GM21528 (cell line): ENCODE measurements around the gene DLGAP1.
"Not testable (repeated sequence)": the region's sequence is repeated elsewhere in the genome, so short reads cannot be mapped to it uniquely, and the experiment has no call there.

Experiments
- ATAC-seq: cut with Tn5 transposase; IDR thresholded peaks from one replicate; pipeline ENCODE4 v1.9.1; 2021; ENCODE audit warnings: mild to moderate bottlenecking, moderate library complexity; ENCODE audit not compliant: unreplicated experiment, low FRiP score

The DLGAP1 gene

DNA sequence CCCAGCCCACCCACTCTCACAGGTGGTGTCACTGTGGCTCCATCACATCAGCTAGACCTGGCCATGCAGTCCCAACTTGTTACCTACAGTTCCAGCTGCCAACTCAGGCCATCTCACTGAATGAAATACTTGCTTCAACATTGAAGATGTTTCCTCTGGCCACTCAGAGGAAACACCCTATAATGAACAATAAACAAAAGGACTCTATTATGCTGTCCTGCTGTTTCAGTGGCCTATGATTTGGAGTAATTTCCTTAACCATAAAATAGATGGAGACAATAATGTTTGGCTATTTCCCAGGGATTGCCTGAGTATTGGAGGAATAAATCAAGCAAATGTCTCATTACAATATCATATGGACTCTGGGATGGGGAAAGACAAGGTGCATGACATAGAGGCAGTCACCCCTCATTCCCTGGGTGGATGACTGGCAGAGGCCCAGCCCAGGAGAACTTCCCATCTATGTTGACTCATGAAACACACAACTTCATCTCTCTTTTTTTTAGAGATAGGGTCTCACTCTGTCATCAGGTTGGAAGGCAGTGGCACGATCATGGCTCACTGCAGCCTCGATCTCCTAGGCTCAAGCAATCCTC, 870.7 kb downstream of the DLGAP1 start:
- no peak for ATAC-seq

DNA sequence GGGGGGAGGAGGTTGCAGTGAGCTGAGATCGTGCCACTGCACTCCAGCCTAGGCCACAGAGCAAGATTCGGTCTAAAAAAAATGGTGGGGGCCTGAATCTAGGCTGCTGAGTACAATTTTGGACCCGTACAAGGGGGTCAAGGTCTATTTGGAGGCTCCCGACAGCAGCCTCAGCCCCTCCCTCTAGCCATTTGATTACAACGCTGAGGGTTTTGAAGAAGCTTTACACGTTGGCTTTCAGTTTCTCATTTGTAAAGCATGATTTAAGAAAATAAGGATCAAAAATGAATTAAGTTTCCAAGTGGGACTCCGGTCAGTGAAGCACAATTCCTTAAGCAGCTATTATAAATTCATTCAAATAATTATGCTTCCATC, 871.2 kb downstream of the DLGAP1 start:
- no peak for ATAC-seq

DNA sequence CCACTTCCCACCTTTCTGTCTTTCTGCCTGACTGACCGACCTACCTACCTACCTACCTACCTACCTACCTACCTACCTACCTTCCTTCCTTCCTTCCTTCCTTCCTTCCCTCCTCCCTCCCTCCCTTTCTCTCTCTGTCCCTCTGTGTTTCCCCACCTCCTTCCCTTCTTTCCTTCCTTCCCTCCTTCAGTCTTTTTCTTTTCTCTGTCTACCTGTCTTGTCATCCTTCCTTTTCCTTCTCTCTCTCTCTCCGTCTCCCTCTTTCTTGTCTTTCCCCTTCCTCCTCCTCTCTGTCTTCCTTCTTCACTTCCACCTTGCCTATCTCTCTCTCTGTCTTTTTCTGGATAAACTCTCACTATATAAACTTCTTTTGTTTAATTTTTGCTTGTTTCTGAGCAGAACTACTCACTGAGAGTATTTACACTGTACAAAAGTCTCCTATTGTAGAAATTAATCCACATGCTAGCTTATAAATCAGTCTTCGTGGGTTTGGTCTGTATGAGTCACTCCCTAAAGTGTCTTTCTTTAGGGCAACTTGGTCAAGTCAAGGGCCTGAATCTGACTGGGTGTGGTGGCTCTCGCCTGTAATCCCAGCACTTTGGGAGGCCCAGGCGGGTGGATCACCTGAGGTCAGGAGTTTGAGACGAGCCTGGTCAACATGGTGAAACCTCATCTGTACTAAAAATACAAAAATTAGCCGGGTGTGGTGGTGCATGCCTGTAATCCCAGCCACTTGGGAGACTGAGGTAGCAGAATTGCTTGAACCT, 871.8 kb downstream of the DLGAP1 start:
- ATAC-seq: not testable (repeated sequence)

DNA sequence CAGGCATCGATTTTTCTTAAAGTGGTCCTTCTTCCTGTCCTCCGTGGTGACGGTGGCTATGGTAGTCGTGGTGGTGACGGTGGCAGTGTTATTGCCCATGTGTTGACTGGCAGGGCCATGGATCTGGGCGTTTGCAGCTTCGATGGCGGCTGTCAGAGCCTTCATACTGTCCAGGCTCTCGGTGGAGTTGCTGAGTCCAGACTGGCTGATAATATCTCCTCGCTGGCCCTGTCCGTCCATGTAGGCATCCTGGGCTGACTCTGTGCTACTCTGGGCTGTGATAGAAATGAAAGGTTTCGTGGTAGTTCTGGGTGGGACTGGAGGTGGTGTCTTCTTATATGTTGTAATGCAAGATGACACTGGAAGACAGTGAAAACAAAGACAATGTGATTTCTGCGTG, 873.2 kb downstream of the DLGAP1 start:
- ATAC-seq: no peak

DNA sequence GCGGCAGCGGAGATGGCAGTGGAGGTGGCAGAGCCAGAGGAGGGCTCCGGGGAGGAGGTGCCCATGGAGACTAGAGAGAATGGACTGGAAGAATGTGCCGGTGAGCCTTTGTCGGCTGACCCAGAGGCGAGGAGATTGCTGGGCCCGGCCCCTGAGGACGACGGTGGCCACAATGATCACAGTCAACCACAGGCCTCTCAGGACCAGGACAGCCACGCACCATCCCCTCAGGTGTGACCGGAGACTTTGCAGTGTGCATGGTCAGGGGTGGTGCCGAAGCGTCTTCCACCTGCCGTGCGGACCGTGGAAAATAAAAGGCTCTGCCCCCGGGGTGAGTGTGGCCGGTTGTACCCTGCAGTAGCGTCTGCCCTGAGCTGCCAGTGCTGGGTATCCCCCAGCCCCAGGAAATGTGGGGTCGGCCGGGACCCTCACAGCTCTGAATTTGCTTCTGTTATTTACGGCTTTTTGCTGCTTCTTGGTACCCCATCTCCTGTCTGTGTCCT, 874.5 kb downstream of the DLGAP1 start:
- not testable (repeated sequence) for ATAC-seq

DNA sequence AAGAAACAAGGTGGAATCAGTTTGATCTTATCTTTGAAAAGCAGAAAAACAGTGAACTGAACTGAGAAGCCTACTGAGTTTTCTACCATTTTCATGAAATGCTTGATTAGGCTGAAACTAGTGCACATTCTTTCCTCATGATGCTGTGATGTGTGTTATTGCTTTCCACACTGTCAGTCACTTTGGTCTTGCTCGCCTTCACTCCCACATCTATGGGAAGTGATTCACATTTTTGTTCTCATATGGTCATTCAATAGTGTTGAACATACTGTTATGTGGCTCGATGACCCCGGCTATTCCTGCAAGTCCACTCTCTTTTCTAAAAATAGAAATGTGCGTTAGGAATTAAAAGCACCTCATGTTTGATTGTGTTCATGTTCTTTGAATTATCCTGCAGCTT, 875.4 kb downstream of the DLGAP1 start:
- no peak for ATAC-seq

DNA sequence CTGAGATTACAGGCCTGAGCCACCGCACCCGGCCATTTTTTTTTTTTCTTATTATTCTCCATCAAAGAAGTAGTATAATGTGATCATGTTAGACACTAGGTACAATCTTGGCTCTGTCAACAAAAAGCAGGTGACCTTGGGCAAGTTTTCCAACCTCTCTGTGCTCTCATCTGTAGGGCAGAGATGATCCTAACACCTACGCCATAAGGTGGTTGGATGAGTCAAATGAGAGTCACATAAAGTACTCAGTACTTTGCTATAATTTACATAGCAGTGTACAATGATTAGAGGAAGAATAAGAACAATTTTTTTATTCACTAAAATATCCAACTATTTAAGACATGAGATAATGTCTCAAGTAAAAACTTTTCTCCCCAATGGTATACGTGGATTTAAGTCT, 876.5 kb downstream of the DLGAP1 start:
- no peak for ATAC-seq

DNA sequence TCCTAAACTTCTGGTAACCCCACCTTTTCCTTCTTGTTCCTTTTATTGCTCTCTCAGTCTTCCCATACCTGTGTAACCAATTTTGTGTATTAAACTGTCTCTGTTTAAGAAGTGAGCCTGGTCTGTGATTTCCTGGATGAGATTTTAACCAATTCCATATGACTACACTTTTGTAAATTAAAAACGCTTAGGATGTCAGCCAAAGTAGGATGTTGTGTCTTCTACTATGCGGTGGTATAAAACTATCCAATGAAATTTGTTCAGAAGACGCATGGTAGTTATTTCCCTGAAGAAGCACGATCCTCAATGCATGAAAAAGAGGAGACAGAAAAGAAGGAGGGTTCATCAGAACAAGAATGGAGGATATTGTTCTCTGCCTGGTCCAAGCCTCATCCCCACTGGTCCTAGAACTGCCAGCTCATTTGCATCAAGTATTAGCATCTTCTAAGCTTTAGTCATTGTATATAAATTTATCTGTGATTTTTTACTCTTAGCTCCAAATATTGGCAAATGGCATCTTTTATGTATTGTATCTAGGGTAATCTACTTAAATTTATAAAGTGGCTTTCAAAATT, 877.7 kb downstream of the DLGAP1 start:
- ATAC-seq: no peak

DNA sequence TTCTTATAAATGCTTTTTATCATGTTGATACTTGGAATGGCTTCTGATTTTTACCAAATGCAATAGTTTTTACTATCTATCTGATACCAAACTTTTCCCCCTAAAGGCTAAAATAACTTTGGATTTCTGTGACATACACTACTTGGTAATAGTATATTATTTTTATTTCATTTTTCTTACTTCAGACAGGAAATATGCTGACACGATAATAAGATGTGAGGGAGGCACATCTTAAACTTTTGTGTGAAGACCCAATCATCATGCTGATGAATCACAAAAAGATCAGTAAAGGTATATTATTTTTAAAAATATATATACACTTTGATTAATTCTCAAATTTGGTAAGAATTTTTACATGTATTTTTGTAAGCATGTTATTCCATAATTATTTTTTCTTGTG, 882.3 kb downstream of the DLGAP1 start:
- no peak for ATAC-seq

DNA sequence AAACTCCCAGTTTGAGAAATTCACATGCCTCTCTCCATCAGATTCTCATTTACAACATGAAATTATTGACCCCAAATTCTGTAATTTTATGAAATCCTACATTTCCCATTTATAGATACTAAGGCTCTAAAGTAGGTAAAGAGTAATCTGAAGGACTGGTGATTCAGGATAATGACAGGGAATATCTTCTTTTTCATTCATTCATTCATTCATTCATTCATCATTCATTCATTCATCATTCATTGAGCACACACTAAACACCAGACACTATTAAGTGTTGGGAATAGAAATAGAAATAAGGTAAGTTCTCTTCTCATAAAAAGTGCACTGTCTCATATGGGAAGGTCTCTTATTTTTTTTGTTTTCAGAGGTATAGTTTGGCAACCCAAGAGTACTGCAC, 888.3 kb downstream of the DLGAP1 start:
- ATAC-seq: no peak

DNA sequence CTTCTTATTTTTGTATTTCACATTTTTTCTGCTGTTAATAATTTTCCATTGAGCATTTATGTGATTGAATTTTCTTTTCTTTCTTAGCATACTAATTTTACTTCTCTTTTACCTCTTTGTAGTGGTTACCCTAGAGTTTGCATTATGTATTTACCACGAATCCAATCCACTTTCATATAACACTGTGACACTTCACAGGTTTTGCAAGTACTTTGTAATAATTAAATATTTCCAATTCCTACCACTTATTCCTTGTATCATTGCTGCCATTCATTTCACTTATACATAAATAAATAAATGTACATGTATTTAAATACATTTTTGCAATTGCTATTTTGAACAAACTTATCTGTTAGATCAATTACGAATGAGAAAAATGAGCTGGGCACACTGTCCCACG, 894.4 kb downstream of the DLGAP1 start:
- no peak for ATAC-seq

DNA sequence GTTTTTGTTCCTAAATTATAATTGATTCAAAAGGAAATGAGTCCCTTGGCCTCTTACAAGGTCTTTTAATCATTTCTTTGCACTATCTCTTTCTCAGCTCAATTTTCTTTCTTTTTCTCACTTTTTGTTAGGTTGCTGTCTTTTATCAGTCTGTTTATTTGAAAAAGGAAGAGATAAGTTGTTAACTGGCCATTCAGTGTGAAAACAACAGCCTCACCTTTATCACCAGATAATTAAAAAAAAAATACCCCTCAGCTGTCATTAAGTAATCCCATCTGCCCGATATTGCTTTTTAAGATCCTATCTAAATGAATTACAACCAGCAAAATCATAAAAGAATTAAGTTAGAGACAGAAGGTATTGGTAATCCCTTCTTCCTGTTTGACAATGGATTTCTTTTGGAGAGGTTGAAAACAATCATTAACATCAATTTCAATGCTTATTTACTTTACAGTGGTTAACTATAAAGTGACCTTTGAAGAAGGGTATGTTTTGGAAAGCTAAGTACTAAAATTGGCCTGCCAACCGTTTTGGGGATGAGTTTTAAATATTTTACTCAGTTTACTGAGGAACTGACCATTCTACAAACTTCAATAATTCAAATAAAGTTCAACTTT, 900.2 kb downstream of the DLGAP1 start:
- no peak for ATAC-seq

DNA sequence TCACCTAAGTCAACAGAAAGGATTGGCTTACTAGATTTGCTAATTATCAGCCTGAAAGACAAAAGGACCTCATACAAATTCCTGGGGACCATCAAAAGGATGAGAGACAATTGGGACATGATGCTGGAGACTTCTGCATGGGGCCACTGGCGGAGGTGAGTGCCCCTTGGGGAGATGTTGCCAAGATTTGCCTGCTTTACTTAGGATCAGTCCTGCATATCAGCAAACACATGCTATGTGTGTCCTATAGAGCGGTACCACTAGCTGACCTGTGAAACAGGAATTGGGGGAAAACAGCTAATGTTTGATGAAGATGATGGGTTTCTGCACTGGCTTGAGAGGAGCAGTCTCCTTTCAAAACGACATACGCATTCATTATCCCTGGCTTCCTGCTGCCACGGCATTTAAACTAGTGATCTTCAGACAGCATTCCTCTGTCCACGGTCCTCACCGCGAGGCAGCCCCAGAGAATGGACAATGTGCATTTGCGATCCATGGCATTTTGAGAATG, 901.0 kb downstream of the DLGAP1 start:
- no peak for ATAC-seq

DNA sequence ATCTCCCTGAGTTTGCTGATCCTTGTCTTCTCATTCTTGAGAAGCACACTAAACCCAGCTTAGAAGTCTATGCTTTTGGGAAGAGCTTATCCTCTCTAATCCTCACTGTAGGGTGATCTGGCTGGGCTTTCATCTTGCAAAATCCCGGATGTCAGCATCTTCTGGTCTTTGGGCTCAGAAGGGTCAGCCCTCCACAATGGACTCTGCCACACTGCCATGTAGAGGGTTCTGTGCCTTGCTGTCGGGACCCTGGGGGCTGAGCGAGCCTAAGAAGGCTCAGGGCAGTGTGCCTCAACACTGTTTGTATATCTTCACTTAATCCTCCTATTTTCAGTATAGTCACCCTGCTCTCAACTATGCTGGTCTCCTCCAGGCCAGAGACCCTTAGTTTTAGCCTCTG, 902.8 kb downstream of the DLGAP1 start:
- no peak for ATAC-seq

DNA sequence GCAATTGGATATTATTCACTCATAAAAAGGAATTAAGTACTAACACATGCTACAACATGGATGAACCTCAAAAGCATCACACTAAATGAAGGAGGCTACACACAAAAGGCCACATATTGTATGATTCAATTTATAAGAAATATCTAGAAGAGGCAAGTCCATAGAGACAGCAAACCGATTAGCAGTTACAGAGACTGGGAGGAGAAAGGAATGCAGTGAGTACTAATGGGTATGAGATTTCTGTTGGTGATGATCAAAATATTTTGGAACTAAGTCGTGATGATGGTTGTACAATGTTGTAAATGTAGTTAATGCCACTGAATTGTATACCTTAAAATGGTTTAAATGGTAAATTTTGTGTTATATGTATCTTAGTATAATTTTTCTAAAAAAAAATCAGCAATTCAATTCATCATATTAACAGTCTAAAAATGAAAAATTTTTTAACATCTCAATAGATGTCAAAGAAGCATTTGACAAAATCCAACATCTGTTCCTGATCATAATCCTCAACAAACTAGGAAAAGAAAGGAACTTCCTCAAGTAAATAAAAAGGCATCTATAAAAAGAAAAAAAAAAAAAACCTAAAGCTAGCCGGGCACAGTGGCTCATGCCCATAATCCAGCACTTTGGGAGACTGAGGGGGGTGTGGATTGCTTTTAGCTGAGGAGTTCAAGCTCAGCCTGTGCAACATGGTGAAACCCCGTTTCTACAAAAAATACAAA, 907.1 kb downstream of the DLGAP1 start:
- ATAC-seq: no peak

DNA sequence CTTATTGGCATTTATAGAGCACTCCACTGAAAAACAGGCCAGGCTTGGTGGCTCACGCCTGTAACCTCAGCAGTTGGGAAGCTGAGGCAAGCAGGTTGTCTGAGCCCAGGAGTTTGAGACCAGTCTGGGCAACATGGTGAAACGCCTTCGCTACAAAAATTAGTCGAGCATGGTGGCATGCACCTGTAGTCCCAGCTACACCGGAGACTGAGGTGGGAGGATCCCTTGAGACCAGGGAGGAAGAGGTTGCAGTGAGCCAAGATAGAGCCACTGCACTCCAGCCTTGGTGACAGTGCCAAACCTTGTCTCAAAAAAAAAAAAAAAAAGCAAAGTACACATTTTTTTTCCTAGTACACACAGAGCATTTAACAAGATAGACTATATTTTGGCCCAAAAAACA, 909.0 kb downstream of the DLGAP1 start:
- ATAC-seq: no peak

DNA sequence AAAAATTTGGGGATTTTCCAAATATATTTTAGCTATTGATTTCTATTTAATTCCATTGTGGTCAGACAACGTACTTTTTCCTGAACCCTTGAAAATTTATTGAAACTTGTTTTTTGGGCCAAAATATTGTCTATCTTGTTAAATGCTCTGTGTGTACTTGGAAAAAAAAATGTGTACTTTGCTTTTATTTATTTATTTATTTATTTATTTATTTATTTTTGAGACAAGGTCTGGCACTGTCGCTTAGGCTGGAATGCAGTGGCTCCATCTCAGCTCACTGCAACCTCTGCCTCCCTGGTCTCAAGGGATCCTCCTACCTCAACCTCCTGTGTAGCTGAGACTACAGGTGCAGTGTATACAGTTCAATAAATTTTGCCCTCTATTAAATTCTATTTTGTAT, 910.6 kb downstream of the DLGAP1 start:
- ATAC-seq: no peak

DNA sequence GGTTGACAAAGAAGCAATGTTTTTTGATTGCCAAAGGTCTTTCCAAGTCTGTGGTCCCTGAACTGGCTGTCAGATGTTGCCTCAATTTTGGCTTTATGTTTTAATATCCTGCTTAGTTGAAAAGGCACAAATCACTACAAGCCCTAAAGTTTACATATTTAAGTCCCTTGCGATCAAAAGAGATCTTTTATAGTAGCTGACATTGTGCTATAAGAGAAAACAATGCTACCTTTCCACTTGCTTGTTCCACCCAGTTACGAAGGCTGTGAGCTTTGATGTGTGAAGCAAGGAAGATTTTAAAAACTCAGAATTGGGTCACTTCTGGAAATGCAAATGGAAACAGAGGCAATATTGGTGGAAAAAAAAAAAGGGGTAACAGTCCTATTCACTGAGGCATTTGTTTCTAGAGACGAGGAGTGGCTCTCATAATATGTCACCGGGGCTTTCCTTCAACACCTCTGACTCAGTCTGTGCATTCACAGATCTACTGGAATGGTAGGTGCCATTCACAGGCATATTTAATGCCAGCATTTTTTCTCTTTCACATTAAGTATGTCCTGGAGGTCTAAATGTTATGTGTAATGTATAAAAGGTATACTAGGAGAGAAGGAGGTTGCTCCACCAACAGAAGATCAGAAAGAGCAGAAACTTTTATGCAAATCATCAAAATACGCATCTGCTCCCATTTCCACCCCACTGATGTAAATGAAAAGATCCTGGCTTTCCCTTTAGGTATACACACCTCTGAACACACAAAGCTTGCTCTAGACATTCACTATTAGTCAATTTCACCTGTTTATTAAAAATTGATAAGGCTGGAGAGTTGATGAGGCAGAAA, 913.3 kb downstream of the DLGAP1 start:
- peak; percentile 70 for ATAC-seq

DNA sequence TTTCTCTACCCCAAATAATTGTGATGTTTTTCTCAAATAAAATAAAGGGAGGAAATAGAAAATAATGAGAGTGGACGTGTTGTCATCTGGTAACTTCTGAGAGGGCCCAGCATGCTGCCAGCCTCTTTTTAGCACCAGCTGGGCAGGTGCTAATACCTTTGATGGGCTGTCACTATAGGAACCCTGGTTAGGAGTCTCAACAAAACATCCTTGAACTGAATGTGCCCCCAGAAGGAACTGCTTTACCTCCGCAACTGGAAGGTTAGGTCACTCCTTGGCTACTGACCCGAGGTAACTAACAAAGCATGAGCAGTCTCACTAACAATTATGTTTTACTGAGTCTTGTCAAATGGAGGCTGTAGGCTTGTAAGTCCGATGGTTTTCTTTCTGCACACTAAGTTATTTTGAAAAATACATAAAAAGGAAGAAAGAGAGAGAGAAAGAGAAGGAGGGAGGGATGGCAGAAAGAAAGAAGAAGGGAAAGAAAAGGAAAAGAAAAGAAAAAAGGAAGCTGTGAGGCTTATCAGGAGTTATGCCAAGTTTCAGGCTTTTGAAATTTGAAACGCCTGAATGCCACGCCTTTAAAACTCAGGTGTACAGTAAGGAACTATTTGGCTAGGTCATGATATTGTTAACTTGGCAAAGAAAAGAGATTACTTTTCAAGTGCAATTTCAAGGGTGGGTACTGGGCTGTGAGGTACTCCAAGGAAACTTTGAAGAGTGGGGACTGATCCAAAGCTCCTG, 914.1 kb downstream of the DLGAP1 start:
- no peak for ATAC-seq
